GM12874 (cell line): ENCODE results near the gene SPG11.

ENCODE experiments used
- TF ChIP-seq, protein P1 (sequence below): IDR thresholded peaks from 2 replicates; pipeline ENCODE4 v1.5.1; 2011; ENCODE audit warnings: low read depth, mild to moderate bottlenecking, control low read depth, low read length, moderate library complexity; ENCODE audit not compliant: insufficient read depth

Gene SPG11

DNA sequence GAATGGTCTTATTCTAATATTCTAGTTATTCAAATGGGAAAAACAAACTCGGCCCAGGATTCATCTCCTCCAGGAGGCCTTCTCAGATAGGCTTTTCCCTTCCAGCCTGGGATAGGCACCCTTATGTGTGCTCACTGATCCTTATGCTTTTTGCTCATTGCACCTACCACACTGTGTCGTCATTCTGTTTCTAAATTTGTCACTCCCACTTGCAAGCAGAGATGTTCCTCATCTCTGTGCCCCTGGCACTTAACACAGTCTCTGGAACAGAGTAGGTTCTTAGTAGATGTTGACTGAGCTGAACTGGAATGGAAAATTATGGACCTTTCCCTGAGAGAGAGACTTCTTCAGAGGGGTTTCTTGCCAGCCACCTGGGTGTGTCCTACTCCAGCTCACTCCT is 18.7 kb upstream of the SPG11 start:
- TF ChIP-seq, protein P1, sequence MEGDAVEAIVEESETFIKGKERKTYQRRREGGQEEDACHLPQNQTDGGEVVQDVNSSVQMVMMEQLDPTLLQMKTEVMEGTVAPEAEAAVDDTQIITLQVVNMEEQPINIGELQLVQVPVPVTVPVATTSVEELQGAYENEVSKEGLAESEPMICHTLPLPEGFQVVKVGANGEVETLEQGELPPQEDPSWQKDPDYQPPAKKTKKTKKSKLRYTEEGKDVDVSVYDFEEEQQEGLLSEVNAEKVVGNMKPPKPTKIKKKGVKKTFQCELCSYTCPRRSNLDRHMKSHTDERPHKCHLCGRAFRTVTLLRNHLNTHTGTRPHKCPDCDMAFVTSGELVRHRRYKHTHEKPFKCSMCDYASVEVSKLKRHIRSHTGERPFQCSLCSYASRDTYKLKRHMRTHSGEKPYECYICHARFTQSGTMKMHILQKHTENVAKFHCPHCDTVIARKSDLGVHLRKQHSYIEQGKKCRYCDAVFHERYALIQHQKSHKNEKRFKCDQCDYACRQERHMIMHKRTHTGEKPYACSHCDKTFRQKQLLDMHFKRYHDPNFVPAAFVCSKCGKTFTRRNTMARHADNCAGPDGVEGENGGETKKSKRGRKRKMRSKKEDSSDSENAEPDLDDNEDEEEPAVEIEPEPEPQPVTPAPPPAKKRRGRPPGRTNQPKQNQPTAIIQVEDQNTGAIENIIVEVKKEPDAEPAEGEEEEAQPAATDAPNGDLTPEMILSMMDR = no peak

DNA sequence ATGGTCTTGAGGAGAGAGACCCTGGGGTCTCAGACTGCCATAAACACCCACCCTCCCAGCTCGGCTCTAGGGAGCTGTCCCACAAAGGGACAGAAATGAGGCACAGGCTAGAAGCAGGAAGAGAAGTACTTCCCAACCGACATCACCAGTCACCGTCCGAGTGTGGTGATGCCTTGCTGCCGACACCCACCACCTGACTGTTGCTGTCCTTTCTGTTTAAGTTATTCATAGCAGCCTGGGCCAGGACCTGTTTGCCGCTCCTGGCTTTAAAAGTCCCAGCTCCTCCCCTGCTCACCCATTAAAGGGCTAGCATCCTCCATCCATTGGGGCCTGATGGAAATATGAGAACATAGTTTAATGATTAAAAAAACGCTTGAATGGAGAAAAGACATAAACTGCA is 13.2 kb upstream of the SPG11 start:
- TF ChIP-seq, protein P1 = no peak

DNA sequence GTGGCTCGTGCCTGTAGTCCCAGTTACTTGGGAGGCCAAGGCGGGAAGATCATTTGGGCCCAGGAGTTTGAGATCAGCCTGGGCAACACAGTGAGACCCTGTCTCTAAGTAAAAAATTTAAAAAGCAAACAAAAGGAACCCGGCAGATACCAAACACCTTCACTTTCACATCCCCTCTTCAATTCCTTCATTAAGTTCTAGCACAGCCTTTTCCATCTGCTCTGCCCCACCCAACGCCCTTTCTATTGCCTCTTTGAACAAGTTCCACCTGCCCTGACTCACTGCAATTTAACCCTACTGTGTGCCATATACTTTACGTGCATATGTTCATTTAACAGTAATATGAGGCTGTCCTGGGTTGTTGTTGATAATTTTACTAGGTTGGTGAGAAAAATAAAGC is 12.4 kb upstream of the SPG11 start:
- TF ChIP-seq, protein P1 = no peak

DNA sequence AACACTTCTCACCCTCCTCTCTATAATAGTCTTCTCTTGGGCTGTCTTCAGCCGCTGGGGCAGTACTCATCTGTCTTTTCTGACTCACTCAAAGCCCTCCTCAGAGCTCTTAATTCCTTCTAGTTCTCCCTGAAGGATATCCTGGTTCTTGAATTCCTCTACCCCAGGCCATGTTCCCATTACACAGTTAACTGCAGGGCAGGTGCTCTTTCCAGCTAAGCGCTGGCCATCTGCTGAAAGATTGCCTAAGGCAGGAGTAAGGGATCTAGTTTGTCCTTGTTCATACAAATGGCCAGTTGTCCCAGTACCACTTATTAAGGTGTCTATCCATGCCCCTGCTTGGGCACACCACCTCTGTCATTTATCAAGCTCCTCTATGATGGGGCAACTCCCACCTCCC is 10.2 kb upstream of the SPG11 start:
- TF ChIP-seq, protein P1 = no peak

DNA sequence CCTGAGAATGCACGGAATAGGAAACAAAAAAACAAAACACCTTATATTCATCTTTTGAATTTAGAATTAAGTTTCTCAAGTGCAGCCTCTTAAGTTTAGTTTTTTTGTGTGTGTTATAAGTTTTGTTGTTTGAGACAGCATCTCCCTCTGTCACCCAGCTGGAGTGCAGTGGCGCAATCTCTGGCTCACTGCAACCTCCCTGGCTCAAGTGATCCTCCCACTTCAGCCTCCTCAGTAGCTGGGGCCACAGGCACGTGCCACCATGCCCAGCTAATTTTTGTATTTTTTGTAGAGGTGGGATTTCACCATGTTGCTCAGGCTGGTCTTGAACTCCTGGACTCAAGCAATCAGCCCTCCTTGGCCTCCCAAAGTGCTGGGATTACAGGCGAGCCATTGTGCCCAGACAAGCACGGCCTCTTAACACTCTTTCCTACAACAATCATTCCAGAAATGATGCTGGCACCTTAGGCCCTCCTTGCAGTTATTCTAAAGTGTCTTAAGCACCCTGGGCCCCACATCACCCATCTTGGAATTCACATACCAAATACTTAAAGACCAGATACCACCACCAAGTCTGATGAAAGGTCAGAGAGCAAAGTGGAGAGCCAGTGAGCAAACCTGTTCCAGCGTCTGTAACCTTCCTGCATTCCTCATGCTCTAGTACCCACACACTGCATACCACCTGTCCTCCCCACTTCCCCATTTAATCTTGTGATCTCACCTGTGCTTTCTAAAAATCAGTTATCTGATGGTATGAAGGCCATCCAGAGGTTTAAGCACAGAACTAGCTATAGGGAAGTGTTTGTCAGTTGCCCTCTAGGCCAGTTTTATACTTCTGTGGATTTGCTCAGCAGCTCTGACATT is 6.9 kb upstream of the SPG11 start:
- TF ChIP-seq, protein P1 = no peak

DNA sequence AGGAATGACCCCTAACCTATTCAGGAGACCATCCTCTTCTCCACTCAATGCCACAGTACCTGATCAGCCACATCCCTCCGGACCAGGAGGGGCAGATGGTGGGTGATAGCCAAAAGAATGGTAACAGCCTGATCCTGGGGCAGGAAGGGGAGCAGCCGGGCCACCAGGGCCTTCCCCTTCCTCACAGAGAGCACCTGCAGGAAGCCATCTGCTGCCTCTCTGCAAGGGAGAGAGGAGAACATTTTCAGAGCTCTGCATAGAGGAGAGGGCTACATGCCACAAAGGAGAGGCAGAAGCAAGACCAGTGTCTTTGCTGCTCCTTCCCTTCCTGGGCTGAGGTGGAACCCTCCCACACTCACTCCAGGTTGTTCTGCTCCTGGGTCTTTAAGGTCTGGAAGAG is 5.5 kb upstream of the SPG11 start:
- TF ChIP-seq, protein P1 = no peak

DNA sequence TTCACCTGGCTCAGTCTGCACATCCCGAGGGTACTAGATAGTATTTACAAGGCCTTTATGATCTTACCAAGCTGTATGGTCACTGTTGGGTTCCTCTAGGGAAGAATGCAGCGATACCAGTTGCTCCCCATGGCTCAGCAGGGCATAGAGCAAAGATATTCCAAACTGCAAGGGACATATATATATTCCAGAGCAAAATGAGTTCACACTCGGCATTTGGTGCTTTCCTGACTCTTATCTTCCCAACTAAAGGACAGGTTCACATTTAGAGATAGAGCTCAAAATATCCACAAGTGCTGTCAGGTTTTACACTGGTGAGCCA is 3.5 kb upstream of the SPG11 start:
- TF ChIP-seq, protein P1 = no peak
